Caco-2 (cell line): ENCODE data around the gene LAMB2. TPM values are rescaled to one million over a fixed set of nuclear protein-coding genes. Genes with fewer than 3 reads are reported as not detected.

Source experiments
- BruUV-seq: library from RNA; stranded (reverse); fragments of 400-500 nt; replicated peaks from 2 replicates; lab custom pipeline; 2021; lab: Mats Ljungman, UMichigan
- CTCF ChIA-PET: fragments of 300-600 bp; sonication (Branson Sonifier 250); formaldehyde crosslinking; loops from one replicate; lab custom pipeline; 2022; ENCODE audit warnings: antibody characterized with exemption; lab: Charles Lee
- POLR2A ChIA-PET: fragments of 300-600 bp; sonication (Branson Sonifier 250); formaldehyde crosslinking; loops from one replicate; lab custom pipeline; 2022; ENCODE audit warnings: antibody characterized with exemption; lab: Charles Lee
- DNase-seq, 2 experiments: peaks; one replicate each; pipeline versions ENCODE4 v3.0.0 to v3.0.0-alpha.2; 2020 to 2022
- H3K27me3 ChIP-seq: replicated peaks from 2 replicates; pipeline ENCODE4 v1.6.0; 2011; ENCODE audit warnings: low read length; ENCODE audit not compliant: control insufficient read depth, insufficient read depth
- H3K36me3 ChIP-seq: 2 replicates; pipeline ENCODE4 v1.5.1; 2011; ENCODE audit warnings: low read length; ENCODE audit not compliant: control insufficient read depth, insufficient read depth
- H3K4me1 ChIP-seq: fragments of 250-450 bp; sonication (Bioruptor Pico); 2 replicates; pipeline ENCODE4 v1.5.1; 2020; ENCODE audit warnings: mild to moderate bottlenecking
- H3K4me3 ChIP-seq: 2 replicates; pipeline ENCODE4 v1.5.1; 2011; ENCODE audit warnings: low read depth, mild to moderate bottlenecking, control low read depth, low read length
- H3K9me3 ChIP-seq: fragments of 250-450 bp; sonication (Bioruptor Pico); 2 replicates; pipeline ENCODE4 v1.5.1; 2020; ENCODE audit warnings: mild to moderate bottlenecking, moderate library complexity
- H3K27ac Mint-ChIP-seq: one replicate; pipeline ENCODE4 v1.8.0; 2022; ENCODE audit warnings: mixed read lengths; ENCODE audit not compliant: unreplicated experiment
- H3K27me3 Mint-ChIP-seq: one replicate; pipeline ENCODE4 v1.8.0; 2022; ENCODE audit warnings: mixed read lengths; ENCODE audit not compliant: insufficient read depth, unreplicated experiment
- H3K36me3 Mint-ChIP-seq: one replicate; pipeline ENCODE4 v1.8.0; 2022; ENCODE audit warnings: mild to moderate bottlenecking, mixed read lengths; ENCODE audit not compliant: insufficient read depth, unreplicated experiment
- H3K4me1 Mint-ChIP-seq: one replicate; pipeline ENCODE4 v1.8.0; 2022; ENCODE audit warnings: low read depth, mixed read lengths; ENCODE audit not compliant: unreplicated experiment
- H3K4me3 Mint-ChIP-seq: one replicate; pipeline ENCODE4 v1.8.0; 2022; ENCODE audit warnings: mild to moderate bottlenecking, moderate library complexity, mixed read lengths; ENCODE audit not compliant: unreplicated experiment
- H3K9me3 Mint-ChIP-seq: one replicate; pipeline ENCODE4 v1.8.0; 2022; ENCODE audit warnings: mixed read lengths; ENCODE audit not compliant: unreplicated experiment
- intact Hi-C: fragments of 100-400 bp; cut with micrococcal nuclease; formaldehyde crosslinking; loops from one replicate; pipeline ENCODE4 v1.10.0; 2022; ENCODE audit not compliant: unreplicated experiment
- total RNA-seq: library from RNA; stranded (reverse); gene quantifications from 2 replicates; pipeline ENCODE4 v1.2.3, GENCODE V29; 2022
- TF ChIP-seq, protein P1 (sequence below), 2 experiments: fragments of 200-600 bp in 1 of 2; IDR thresholded peaks; 1 replicate in 1 of 2; 2 replicates in 1 of 2; pipeline versions ENCODE4 v1.5.1 to v1.8.0; 2011 to 2022; ENCODE audit warnings: antibody characterized with exemption in 1 of 2, control low read depth in 1 of 2, inconsistent platforms in 1 of 2, low read depth in 1 of 2, low read length in 1 of 2, mild to moderate bottlenecking in 1 of 2, moderate library complexity in 1 of 2; ENCODE audit not compliant: insufficient read depth in 1 of 2, severe bottlenecking in 1 of 2, unreplicated experiment in 1 of 2

LAMB2 gene
- total RNA-seq, 1 experiment from 2014 or later, result 189 TPM

- ChIA-PET POLR2A (no interaction called here), CTCF (no interaction called here)
- intact Hi-C loops, result no loop called here
- Histone ChIP-seq H3K27me3 (no peaks in the 10 kb centered on the region), H3K36me3 (peaks cover 8% of the 10 kb centered on the region), H3K4me1 (no peaks in the 10 kb centered on the region), H3K4me3 (no peak overlapping the region), H3K9me3 (no peaks in the 10 kb centered on the region)
- Mint-ChIP-seq H3K27ac (no peak overlapping the region), H3K27me3 (no peaks in the 10 kb centered on the region), H3K36me3 (peaks cover 33% of the 10 kb centered on the region), H3K4me1 (no peaks in the 10 kb centered on the region), H3K9me3 (no peaks in the 10 kb centered on the region), H3K4me3 (no peak overlapping the region)
- no peak for DNase-seq
- BruUV-seq, result no TSS peak
- TF ChIP-seq, protein P1, sequence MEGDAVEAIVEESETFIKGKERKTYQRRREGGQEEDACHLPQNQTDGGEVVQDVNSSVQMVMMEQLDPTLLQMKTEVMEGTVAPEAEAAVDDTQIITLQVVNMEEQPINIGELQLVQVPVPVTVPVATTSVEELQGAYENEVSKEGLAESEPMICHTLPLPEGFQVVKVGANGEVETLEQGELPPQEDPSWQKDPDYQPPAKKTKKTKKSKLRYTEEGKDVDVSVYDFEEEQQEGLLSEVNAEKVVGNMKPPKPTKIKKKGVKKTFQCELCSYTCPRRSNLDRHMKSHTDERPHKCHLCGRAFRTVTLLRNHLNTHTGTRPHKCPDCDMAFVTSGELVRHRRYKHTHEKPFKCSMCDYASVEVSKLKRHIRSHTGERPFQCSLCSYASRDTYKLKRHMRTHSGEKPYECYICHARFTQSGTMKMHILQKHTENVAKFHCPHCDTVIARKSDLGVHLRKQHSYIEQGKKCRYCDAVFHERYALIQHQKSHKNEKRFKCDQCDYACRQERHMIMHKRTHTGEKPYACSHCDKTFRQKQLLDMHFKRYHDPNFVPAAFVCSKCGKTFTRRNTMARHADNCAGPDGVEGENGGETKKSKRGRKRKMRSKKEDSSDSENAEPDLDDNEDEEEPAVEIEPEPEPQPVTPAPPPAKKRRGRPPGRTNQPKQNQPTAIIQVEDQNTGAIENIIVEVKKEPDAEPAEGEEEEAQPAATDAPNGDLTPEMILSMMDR (IDR thresholded peaks at IDR 0.05; ENCODE audit: insufficient read depth in 1 of 2, low read depth in 1 of 2, low read length in 1 of 2, severe bottlenecking in 1 of 2, unreplicated experiment in 1 of 2), result no peak
These were observed 20.6 kb downstream of the LAMB2 start for GRCh38 chr3:49112262-49112661.

GRCh38 chr3:49111347-49111746 is 21.5 kb downstream of the LAMB2 start:
- intact Hi-C loops, result no loop called here

DNA sequence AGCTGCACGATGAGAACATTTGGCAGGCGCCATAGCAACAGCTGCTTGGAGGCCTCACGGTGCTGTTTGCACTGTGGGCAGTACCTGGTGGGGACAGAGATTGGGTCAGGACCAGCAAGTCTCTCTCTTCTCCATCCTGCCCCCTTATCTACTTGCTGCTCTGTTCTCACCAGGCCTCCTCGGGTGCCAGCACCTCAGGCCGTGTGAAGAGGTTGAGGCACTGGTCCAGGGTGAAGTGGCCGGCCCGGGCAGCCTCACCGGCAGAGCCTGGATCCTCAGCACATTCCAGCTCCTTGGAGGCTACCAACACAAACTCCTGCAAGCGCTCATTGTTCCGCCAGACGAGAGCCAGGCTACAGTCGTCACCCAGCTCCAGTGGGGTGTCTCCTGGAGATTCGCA is 22.1 kb downstream of the LAMB2 start:
- ChIA-PET CTCF (no interaction called here), POLR2A (no interaction called here)
- Mint-ChIP-seq H3K27me3 (no peaks in the 10 kb centered on the region), H3K36me3 (peaks cover 27% of the 10 kb centered on the region), H3K27ac (no peak overlapping the region), H3K4me1 (peaks cover 3% of the 10 kb centered on the region), H3K4me3 (no peak overlapping the region), H3K9me3 (no peaks in the 10 kb centered on the region)
- Histone ChIP-seq H3K27me3 (no peaks in the 10 kb centered on the region), H3K36me3 (peaks cover 4% of the 10 kb centered on the region), H3K4me3 (no peak overlapping the region), H3K4me1 (no peaks in the 10 kb centered on the region), H3K9me3 (no peaks in the 10 kb centered on the region)
- no TSS peak for BruUV-seq
- TF ChIP-seq, protein P1 (IDR thresholded peaks at IDR 0.05; ENCODE audit: insufficient read depth in 1 of 2, low read depth in 1 of 2, low read length in 1 of 2, severe bottlenecking in 1 of 2, unreplicated experiment in 1 of 2), result no peak
- DNase-seq, result no peak
- intact Hi-C loops, result no loop called here

More at GRCh38 chr3:49111347-49111746, 21.5 kb downstream of the LAMB2 start:
- Mint-ChIP-seq H3K4me1 (no peaks in the 10 kb centered on the region), H3K36me3 (peaks cover 28% of the 10 kb centered on the region), H3K4me3 (no peak overlapping the region), H3K27ac (no peak overlapping the region), H3K27me3 (no peaks in the 10 kb centered on the region), H3K9me3 (no peaks in the 10 kb centered on the region)
- no peak for DNase-seq
- TF ChIP-seq, protein P1 (IDR thresholded peaks at IDR 0.05; ENCODE audit: insufficient read depth in 1 of 2, low read depth in 1 of 2, low read length in 1 of 2, severe bottlenecking in 1 of 2, unreplicated experiment in 1 of 2), result no peak
- CTCF ChIA-PET, result no interaction called here
- POLR2A ChIA-PET, result no interaction called here
- BruUV-seq, result no TSS peak
- no peaks in the 10 kb centered on the region for H3K9me3 ChIP-seq
- H3K4me1 ChIP-seq, result no peaks in the 10 kb centered on the region
- H3K27me3 ChIP-seq, result no peaks in the 10 kb centered on the region
- no peak overlapping the region for H3K4me3 ChIP-seq
- peaks cover 6% of the 10 kb centered on the region for H3K36me3 ChIP-seq
